ENCODE results near the gene MYBL2.

DNA sequence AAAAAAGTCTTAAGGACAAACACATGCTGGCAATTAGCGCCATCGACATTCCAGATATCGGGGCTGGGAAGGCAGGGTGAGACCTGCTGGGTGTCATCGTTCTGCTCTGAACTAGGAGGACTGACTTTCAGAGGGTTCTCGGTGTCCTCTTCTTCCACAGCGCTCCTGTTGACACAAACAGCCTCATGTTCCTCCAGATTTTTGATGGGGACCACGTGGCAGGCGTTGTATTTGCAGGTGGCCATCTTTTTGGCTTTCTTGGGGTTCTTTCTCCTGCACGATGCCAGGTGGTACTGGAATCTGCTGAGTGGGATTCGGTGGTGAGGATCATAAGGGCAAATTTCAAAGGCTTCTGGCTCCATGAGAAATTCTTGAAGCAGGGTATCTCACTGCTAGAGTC is 59.4 kb downstream of the MYBL2 start:
- TF ChIP-seq, protein P1, sequence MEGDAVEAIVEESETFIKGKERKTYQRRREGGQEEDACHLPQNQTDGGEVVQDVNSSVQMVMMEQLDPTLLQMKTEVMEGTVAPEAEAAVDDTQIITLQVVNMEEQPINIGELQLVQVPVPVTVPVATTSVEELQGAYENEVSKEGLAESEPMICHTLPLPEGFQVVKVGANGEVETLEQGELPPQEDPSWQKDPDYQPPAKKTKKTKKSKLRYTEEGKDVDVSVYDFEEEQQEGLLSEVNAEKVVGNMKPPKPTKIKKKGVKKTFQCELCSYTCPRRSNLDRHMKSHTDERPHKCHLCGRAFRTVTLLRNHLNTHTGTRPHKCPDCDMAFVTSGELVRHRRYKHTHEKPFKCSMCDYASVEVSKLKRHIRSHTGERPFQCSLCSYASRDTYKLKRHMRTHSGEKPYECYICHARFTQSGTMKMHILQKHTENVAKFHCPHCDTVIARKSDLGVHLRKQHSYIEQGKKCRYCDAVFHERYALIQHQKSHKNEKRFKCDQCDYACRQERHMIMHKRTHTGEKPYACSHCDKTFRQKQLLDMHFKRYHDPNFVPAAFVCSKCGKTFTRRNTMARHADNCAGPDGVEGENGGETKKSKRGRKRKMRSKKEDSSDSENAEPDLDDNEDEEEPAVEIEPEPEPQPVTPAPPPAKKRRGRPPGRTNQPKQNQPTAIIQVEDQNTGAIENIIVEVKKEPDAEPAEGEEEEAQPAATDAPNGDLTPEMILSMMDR (IDR thresholded peaks at IDR 0.05) = no peak
- no peak for TF ChIP-seq POLR2A (IDR thresholded peaks at IDR 0.05)

Data from Peyer's patch (tissue), 4 donors.